HepG2 (cell line): ENCODE results near the gene WDFY1. TPM values are rescaled to one million over a fixed set of nuclear protein-coding genes. Genes with fewer than 3 reads are reported as not detected.

Experiments used
- DPF2 ChIP-seq: sonication (generic); formaldehyde crosslinking; IDR thresholded peaks from 2 replicates; pipeline ENCODE4 v1.4.0; 2020; ENCODE audit warnings: mild to moderate bottlenecking, low read depth, missing genetic modification reagents, borderline replicate concordance
- KLF15 ChIP-seq: sonication (generic); formaldehyde crosslinking; IDR thresholded peaks from 2 replicates; pipeline ENCODE4 v1.8.1; 2023; ENCODE audit warnings: borderline replicate concordance, mild to moderate bottlenecking, inconsistent platforms, missing genetic modification reagents, mixed read lengths
- MXI1 ChIP-seq: IDR thresholded peaks from 3 replicates; pipeline ENCODE4 v1.6.1; 2012; ENCODE audit warnings: low read depth, low read length, inconsistent platforms, borderline replicate concordance
- TMF1 ChIP-seq: sonication (generic); formaldehyde crosslinking; IDR thresholded peaks from 2 replicates; pipeline ENCODE4 v1.8.1; 2022; ENCODE audit warnings: low read depth, missing genetic modification reagents
- ZNF570 ChIP-seq: sonication (generic); formaldehyde crosslinking; IDR thresholded peaks from 2 replicates; pipeline ENCODE4 v1.4.0; 2020; ENCODE audit warnings: mild to moderate bottlenecking, missing genetic modification reagents, borderline replicate concordance
- ZNF619 ChIP-seq: sonication (generic); formaldehyde crosslinking; IDR thresholded peaks from 2 replicates; pipeline ENCODE4 v1.4.0; 2020; ENCODE audit warnings: mild to moderate bottlenecking, missing genetic modification reagents
- polyA plus RNA-seq, 8 experiments: library from polyadenylated mRNA; depleted of rRNA in 3 of 8; stranded (reverse) in 7 of 8; unstranded in 1 of 8; fragments of >200 nt; fragmentation: Illumina TruSeq in 4 of 8; extraction: Trizol in 4 of 8; gene quantifications; 2 replicates each; pipeline versions ENCODE4 v1.2.1 to v1.2.3, GENCODE V29; 2011 to 2016; ENCODE audit warnings: low read depth in 4 of 8, missing spikeins in 1 of 8, mixed read lengths in 1 of 8; ENCODE audit not compliant: insufficient read depth in 1 of 8
- total RNA-seq, 5 experiments: library from RNA; depleted of rRNA; stranded (reverse); fragments of >200 nt; fragmentation: Illumina TruSeq; extraction: Trizol; gene quantifications; 2 replicates each; pipeline ENCODE4 v1.2.3, GENCODE V29; 2016; ENCODE audit warnings: low read depth in 1 of 5
- TF ChIP-seq, protein P1 (sequence below): sonication (generic); formaldehyde crosslinking; IDR thresholded peaks from 2 replicates; pipeline ENCODE4 v1.4.0; 2020; ENCODE audit warnings: missing genetic modification reagents, borderline replicate concordance
- TF ChIP-seq, protein P2 (sequence below): fragments of 450-650 bp; IDR thresholded peaks from 2 replicates; pipeline ENCODE4 v1.6.1; 2016
- TF ChIP-seq, protein P3 (sequence below): sonication (generic); formaldehyde crosslinking; IDR thresholded peaks from 2 replicates; pipeline ENCODE4 v1.5.0; 2020; ENCODE audit warnings: missing genetic modification reagents
- TF ChIP-seq, protein P4 (sequence below): sonication (generic); formaldehyde crosslinking; IDR thresholded peaks from 2 replicates; pipeline ENCODE4 v1.9.0; 2021; ENCODE audit warnings: mild to moderate bottlenecking, missing genetic modification reagents

The WDFY1 gene
- total and polyA plus RNA-seq, 2 of the 13 experiments (the other 11 are each of a cell fraction or from before 2014, with no cell fraction given) = 77.0 to 78.4 TPM

DNA sequence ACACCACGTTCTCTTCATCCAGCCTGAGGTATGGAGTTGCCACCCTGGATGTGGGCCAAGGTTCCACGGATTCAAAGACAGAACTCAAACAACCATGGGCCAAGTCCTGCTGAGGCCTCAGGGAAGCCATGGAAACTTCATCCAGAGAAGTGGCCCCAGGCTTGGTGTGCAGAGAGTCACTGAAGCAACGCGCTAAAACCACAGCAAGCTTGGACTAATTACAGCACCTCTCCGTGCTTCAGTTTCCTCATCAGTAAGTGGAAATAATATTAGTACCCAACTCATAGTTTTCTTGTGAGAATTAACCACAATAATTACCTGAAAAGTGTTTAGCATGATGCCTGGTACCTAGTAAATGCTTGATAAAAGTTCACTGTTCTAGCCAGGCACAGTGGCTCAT, 88.6 kb downstream of the WDFY1 start (continued):
- TF ChIP-seq DPF2 = no peak
- TF ChIP-seq ZNF570 (CRISPR knock-in tag) = no peak
- TF ChIP-seq KLF15 = no peak
- TF ChIP-seq ZNF619 (CRISPR knock-in tag) = no peak
- no peak for TF ChIP-seq MXI1
- TF ChIP-seq, protein P1, sequence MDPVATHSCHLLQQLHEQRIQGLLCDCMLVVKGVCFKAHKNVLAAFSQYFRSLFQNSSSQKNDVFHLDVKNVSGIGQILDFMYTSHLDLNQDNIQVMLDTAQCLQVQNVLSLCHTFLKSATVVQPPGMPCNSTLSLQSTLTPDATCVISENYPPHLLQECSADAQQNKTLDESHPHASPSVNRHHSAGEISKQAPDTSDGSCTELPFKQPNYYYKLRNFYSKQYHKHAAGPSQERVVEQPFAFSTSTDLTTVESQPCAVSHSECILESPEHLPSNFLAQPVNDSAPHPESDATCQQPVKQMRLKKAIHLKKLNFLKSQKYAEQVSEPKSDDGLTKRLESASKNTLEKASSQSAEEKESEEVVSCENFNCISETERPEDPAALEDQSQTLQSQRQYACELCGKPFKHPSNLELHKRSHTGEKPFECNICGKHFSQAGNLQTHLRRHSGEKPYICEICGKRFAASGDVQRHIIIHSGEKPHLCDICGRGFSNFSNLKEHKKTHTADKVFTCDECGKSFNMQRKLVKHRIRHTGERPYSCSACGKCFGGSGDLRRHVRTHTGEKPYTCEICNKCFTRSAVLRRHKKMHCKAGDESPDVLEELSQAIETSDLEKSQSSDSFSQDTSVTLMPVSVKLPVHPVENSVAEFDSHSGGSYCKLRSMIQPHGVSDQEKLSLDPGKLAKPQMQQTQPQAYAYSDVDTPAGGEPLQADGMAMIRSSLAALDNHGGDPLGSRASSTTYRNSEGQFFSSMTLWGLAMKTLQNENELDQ (CRISPR knock-in tag) = no peak
- TF ChIP-seq, protein P2, sequence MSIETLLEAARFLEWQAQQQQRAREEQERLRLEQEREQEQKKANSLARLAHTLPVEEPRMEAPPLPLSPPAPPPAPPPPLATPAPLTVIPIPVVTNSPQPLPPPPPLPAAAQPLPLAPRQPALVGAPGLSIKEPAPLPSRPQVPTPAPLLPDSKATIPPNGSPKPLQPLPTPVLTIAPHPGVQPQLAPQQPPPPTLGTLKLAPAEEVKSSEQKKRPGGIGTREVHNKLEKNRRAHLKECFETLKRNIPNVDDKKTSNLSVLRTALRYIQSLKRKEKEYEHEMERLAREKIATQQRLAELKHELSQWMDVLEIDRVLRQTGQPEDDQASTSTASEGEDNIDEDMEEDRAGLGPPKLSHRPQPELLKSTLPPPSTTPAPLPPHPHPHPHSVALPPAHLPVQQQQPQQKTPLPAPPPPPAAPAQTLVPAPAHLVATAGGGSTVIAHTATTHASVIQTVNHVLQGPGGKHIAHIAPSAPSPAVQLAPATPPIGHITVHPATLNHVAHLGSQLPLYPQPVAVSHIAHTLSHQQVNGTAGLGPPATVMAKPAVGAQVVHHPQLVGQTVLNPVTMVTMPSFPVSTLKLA = no peak
- TF ChIP-seq, protein P3, sequence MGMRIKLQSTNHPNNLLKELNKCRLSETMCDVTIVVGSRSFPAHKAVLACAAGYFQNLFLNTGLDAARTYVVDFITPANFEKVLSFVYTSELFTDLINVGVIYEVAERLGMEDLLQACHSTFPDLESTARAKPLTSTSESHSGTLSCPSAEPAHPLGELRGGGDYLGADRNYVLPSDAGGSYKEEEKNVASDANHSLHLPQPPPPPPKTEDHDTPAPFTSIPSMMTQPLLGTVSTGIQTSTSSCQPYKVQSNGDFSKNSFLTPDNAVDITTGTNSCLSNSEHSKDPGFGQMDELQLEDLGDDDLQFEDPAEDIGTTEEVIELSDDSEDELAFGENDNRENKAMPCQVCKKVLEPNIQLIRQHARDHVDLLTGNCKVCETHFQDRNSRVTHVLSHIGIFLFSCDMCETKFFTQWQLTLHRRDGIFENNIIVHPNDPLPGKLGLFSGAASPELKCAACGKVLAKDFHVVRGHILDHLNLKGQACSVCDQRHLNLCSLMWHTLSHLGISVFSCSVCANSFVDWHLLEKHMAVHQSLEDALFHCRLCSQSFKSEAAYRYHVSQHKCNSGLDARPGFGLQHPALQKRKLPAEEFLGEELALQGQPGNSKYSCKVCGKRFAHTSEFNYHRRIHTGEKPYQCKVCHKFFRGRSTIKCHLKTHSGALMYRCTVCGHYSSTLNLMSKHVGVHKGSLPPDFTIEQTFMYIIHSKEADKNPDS = no peak
- TF ChIP-seq, protein P4, sequence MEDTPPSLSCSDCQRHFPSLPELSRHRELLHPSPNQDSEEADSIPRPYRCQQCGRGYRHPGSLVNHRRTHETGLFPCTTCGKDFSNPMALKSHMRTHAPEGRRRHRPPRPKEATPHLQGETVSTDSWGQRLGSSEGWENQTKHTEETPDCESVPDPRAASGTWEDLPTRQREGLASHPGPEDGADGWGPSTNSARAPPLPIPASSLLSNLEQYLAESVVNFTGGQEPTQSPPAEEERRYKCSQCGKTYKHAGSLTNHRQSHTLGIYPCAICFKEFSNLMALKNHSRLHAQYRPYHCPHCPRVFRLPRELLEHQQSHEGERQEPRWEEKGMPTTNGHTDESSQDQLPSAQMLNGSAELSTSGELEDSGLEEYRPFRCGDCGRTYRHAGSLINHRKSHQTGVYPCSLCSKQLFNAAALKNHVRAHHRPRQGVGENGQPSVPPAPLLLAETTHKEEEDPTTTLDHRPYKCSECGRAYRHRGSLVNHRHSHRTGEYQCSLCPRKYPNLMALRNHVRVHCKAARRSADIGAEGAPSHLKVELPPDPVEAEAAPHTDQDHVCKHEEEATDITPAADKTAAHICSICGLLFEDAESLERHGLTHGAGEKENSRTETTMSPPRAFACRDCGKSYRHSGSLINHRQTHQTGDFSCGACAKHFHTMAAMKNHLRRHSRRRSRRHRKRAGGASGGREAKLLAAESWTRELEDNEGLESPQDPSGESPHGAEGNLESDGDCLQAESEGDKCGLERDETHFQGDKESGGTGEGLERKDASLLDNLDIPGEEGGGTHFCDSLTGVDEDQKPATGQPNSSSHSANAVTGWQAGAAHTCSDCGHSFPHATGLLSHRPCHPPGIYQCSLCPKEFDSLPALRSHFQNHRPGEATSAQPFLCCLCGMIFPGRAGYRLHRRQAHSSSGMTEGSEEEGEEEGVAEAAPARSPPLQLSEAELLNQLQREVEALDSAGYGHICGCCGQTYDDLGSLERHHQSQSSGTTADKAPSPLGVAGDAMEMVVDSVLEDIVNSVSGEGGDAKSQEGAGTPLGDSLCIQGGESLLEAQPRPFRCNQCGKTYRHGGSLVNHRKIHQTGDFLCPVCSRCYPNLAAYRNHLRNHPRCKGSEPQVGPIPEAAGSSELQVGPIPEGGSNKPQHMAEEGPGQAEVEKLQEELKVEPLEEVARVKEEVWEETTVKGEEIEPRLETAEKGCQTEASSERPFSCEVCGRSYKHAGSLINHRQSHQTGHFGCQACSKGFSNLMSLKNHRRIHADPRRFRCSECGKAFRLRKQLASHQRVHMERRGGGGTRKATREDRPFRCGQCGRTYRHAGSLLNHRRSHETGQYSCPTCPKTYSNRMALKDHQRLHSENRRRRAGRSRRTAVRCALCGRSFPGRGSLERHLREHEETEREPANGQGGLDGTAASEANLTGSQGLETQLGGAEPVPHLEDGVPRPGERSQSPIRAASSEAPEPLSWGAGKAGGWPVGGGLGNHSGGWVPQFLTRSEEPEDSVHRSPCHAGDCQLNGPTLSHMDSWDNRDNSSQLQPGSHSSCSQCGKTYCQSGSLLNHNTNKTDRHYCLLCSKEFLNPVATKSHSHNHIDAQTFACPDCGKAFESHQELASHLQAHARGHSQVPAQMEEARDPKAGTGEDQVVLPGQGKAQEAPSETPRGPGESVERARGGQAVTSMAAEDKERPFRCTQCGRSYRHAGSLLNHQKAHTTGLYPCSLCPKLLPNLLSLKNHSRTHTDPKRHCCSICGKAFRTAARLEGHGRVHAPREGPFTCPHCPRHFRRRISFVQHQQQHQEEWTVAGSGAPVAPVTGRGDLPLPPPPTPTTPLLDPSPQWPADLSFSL (CRISPR knock-in tag) = no peak
- no peak for TF ChIP-seq TMF1 (CRISPR knock-in tag)
